B cell (primary cell): ENCODE data around the gene AIMP1. TPM values are rescaled to one million over a fixed set of nuclear protein-coding genes. Genes with fewer than 3 reads are reported as not detected.

Source experiments
- ATAC-seq: fragments of 200-7000 bp; cut with Tn5 transposase; one replicate; pipeline ENCODE4 v1.10.0; 2021; ENCODE audit warnings: low read depth, mild to moderate bottlenecking, moderate number of reproducible peaks, moderate library complexity
- CTCF ChIA-PET: fragments of 350-600 bp; sonication (Branson Sonifier 250); formaldehyde crosslinking; loops from one replicate; lab custom pipeline; 2021; ENCODE audit warnings: antibody characterized with exemption, inconsistent platforms; lab: Charles Lee
- POLR2A ChIA-PET: fragments of 350-600 bp; sonication (Branson Sonifier 250); formaldehyde crosslinking; loops from one replicate; lab custom pipeline; 2021; ENCODE audit warnings: antibody characterized with exemption; lab: Charles Lee
- DNase-seq: peaks from one replicate; pipeline ENCODE4 v3.0.0; 2013
- H2AFZ ChIP-seq: 2 replicates; pipeline ENCODE4 v1.6.1; 2012; ENCODE audit warnings: mild to moderate bottlenecking, low read depth, low read length; ENCODE audit not compliant: insufficient read depth, poor library complexity, severe bottlenecking
- H3K27ac ChIP-seq, 2 donors: 1 replicate in 1 of 2; 2 replicates in 1 of 2; pipeline ENCODE4 v1.5.1; 2012 to 2013; ENCODE audit warnings: low read length in 2 of 2, mild to moderate bottlenecking in 2 of 2, moderate library complexity in 1 of 2
- H3K27me3 ChIP-seq, 4 experiments: fragments of 200-600 bp in 1 of 4; sonication (generic) in 1 of 4; replicated peaks in 1 of 4; 1 replicate in 2 of 4; 2 replicates in 2 of 4; pipeline versions ENCODE4 v1.6.1 to v1.7.0; 2013 to 2016; ENCODE audit warnings: low read length in 3 of 4, mild to moderate bottlenecking in 2 of 4, mixed read lengths in 1 of 4, moderate library complexity in 1 of 4; ENCODE audit not compliant: insufficient read depth in 4 of 4, control insufficient read depth in 3 of 4; ENCODE audit errors: control extremely low read depth in 1 of 4
- H3K36me3 ChIP-seq, 2 experiments: replicated peaks in 1 of 2; 1 replicate in 1 of 2; 2 replicates in 1 of 2; pipeline versions ENCODE4 v1.6.1 to v1.7.1; 2013; ENCODE audit warnings: low read length in 1 of 2; ENCODE audit not compliant: insufficient read depth in 2 of 2, control insufficient read depth in 1 of 2; ENCODE audit errors: control extremely low read depth in 1 of 2, extremely low read depth in 1 of 2
- H3K4me1 ChIP-seq, 2 donors: fragments of 200-600 bp in 1 of 2; sonication (generic) in 1 of 2; 1 replicate in 1 of 2; 2 replicates in 1 of 2; pipeline versions ENCODE4 v1.5.1 to v1.6.1; 2013 to 2017; ENCODE audit warnings: low read length in 2 of 2; ENCODE audit not compliant: control insufficient read depth in 2 of 2, insufficient read depth in 2 of 2
- H3K4me2 ChIP-seq: replicated peaks from 2 replicates; pipeline ENCODE3; 2012; ENCODE audit warnings: mild to moderate bottlenecking, low read depth, low read length; ENCODE audit not compliant: poor library complexity, severe bottlenecking
- H3K4me3 ChIP-seq, 5 experiments: fragments of 200-600 bp in 1 of 5; sonication (generic) in 1 of 5; 1 replicate in 3 of 5; 2 replicates in 2 of 5; pipeline versions ENCODE4 v1.5.1 to v1.7.0; 2011 to 2016; ENCODE audit warnings: low read length in 4 of 5, mild to moderate bottlenecking in 4 of 5, low read depth in 2 of 5, control low read depth in 1 of 5, moderate library complexity in 1 of 5; ENCODE audit not compliant: insufficient read depth in 1 of 5; ENCODE audit errors: control extremely low read depth in 1 of 5, extremely low read depth in 1 of 5
- H3K79me2 ChIP-seq: fragments of 200-600 bp; sonication (generic); one replicate; pipeline ENCODE4 v1.6.0; 2016; ENCODE audit warnings: low read length; ENCODE audit not compliant: control insufficient read depth, insufficient read depth
- H3K9ac ChIP-seq: fragments of 200-600 bp; sonication (generic); 2 replicates; pipeline ENCODE4 v1.6.1; 2017; ENCODE audit warnings: mild to moderate bottlenecking, low read length, moderate library complexity
- H3K9me3 ChIP-seq, 3 donors: one replicate each; pipeline versions ENCODE4 v1.6.1 to v1.7.1; 2013; ENCODE audit warnings: low read length in 2 of 3; ENCODE audit not compliant: control insufficient read depth in 2 of 3, insufficient read depth in 1 of 3; ENCODE audit errors: control extremely low read depth in 1 of 3
- H4K20me1 ChIP-seq: 2 replicates; pipeline ENCODE4 v1.6.0; 2012; ENCODE audit warnings: mild to moderate bottlenecking, low read length; ENCODE audit not compliant: insufficient read depth, control insufficient read depth, poor library complexity, severe bottlenecking
- H3K27ac Mint-ChIP-seq: one replicate; pipeline ENCODE4 v1.8.0; 2021; ENCODE audit warnings: mixed read lengths
- H3K27me3 Mint-ChIP-seq: one replicate; pipeline ENCODE4 v1.8.0; 2021; ENCODE audit warnings: mixed read lengths
- H3K4me1 Mint-ChIP-seq: one replicate; pipeline ENCODE4 v1.8.0; 2021; ENCODE audit warnings: mixed read lengths
- H3K4me3 Mint-ChIP-seq: one replicate; pipeline ENCODE4 v1.8.0; 2021; ENCODE audit warnings: mixed read lengths
- H3K9me3 Mint-ChIP-seq: one replicate; pipeline ENCODE4 v1.8.0; 2022; ENCODE audit warnings: mixed read lengths; ENCODE audit not compliant: insufficient read depth
- EZH2 ChIP-seq: IDR thresholded peaks from 2 replicates; pipeline ENCODE4 v1.6.1; 2012; ENCODE audit warnings: borderline replicate concordance, low read depth, mild to moderate bottlenecking, moderate library complexity, low read length; ENCODE audit not compliant: insufficient read depth, poor library complexity, severe bottlenecking
- WGBS: methylation state at CpG from one replicate; pipeline ENCODE4 v1.1.5; 2013; ENCODE audit warnings: missing lambda C conversion rate; ENCODE audit not compliant: insufficient coverage; 5-methylcytosine and 5-hydroxymethylcytosine counted together
- intact Hi-C: fragments of 100-400 bp; cut with micrococcal nuclease; formaldehyde crosslinking; loops from one replicate; pipeline ENCODE4 v1.10.0; 2022
- polyA plus RNA-seq: library from polyadenylated mRNA; depleted of rRNA; stranded (reverse); fragments of >200 nt; gene quantifications from 2 replicates; pipeline ENCODE4 v1.2.3, GENCODE V29; 2012
- total RNA-seq, 2 donors: library from RNA; stranded (reverse); fragments of 120-200 nt in 1 of 2; gene quantifications; 1 replicate in 1 of 2; 2 replicates in 1 of 2; pipeline versions ENCODE4 v1.2.3 to v1.2.4, GENCODE V29; 2013 to 2022
- TF ChIP-seq, protein P1 (sequence below): fragments of 200-600 bp; IDR thresholded peaks from one replicate; pipeline ENCODE4 v1.8.0; 2022; ENCODE audit warnings: antibody characterized with exemption, mild to moderate bottlenecking

Gene AIMP1
- total and polyA plus RNA-seq, 2 donors (not counting 1 experiment from before 2014, with no cell fraction given): 12.0 to 49.7 TPM

DNA sequence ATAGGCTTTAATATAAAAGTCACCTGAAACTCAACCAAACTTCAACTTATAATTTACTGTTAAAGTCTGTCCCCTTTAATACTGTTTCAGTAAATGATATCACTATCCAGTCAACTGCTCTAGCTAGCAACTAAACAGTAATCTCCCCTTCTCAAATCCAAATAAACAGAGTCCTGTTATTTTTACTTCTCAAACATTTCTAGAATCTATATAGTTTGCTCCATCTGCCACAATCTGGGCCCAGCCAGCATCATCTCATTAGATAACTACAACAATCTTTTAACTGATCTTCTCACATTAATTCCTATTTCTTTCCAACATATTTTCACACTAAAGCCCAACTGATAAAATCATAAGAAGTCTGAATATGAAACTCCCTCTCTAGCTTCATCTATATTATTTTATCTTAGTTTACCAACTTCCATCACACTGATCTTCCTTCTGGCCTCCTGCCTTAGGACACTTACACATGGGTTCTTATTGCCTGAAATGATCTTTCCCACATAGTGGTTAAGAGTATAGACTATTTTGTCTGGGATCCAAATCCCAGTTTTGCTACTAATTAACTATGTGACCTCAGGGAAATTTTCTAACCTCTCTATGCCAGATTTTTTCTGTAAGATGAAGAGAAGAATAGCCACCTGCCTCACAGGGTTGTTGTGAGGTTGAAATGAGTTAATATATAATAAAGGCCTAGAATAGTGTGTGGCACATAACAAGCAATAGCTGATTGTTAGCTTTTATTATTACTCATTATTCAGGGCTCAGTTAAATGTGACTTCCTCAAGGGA lies 18.9 kb upstream of the AIMP1 start:
- Mint-ChIP-seq H3K4me1 (peaks cover 6% of the 10 kb centered on the region), H3K9me3 (no peaks in the 10 kb centered on the region), H3K27me3 (no peaks in the 10 kb centered on the region), H3K27ac (no peak overlapping the region), H3K4me3 (no peak overlapping the region)
- no peak for TF ChIP-seq EZH2
- TF ChIP-seq, protein P1, sequence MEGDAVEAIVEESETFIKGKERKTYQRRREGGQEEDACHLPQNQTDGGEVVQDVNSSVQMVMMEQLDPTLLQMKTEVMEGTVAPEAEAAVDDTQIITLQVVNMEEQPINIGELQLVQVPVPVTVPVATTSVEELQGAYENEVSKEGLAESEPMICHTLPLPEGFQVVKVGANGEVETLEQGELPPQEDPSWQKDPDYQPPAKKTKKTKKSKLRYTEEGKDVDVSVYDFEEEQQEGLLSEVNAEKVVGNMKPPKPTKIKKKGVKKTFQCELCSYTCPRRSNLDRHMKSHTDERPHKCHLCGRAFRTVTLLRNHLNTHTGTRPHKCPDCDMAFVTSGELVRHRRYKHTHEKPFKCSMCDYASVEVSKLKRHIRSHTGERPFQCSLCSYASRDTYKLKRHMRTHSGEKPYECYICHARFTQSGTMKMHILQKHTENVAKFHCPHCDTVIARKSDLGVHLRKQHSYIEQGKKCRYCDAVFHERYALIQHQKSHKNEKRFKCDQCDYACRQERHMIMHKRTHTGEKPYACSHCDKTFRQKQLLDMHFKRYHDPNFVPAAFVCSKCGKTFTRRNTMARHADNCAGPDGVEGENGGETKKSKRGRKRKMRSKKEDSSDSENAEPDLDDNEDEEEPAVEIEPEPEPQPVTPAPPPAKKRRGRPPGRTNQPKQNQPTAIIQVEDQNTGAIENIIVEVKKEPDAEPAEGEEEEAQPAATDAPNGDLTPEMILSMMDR: no peak
- intact Hi-C loops: no loop called here
- Histone ChIP-seq H3K27me3 (no peaks in the 10 kb centered on the region), H3K9me3 (no peaks in the 10 kb centered on the region), H3K9ac (no peak overlapping the region), H3K4me3 (no peak overlapping the region), H4K20me1 (no peaks in the 10 kb centered on the region), H3K4me1 (no peaks in the 10 kb centered on the region), H3K27ac (no peak overlapping the region), H3K79me2 (peaks cover 24% of the 10 kb centered on the region), H2AFZ (no peak overlapping the region), H3K4me2 (no peak overlapping the region), H3K36me3 (peaks cover 0 to 24% of the 10 kb centered on the region in 2 experiments)
- DNase-seq (no peak), ATAC-seq (no peak)
- POLR2A ChIA-PET: no interaction called here
- CTCF ChIA-PET: interaction anchor here (1.0 kb wide), 1 partner anchor 16 kb away, joined by 3 read pairs; no protein-coding TSS in a partner anchor

DNA sequence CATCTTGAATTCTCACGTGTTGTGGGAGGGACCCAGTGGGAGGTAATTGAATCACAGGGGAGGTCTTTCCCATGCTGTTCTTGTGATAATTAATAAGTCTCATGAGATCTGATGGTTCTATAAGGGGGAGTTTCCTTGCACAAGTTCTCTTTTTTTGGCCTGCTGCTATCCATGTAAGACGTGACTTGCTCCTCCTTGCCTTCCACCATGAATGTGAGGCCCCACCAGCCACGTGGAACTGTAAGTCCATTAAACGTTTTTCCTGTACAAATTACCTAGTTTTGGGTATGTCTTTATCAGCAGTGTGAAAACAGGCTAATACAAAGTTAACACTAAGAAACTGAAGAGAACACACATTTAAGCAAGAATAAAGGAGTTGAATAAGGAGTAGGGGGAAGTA lies 16.4 kb upstream of the AIMP1 start:
- Mint-ChIP-seq H3K4me3 (no peak overlapping the region), H3K9me3 (no peaks in the 10 kb centered on the region), H3K4me1 (peaks cover 9% of the 10 kb centered on the region), H3K27me3 (no peaks in the 10 kb centered on the region), H3K27ac (no peak overlapping the region)
- no peak overlapping the region for H3K4me2 ChIP-seq
- ChIA-PET POLR2A (no interaction called here), CTCF (no interaction called here)
- peaks cover 35% of the 10 kb centered on the region for H3K79me2 ChIP-seq
- H3K27me3 ChIP-seq: no peaks in the 10 kb centered on the region
- TF ChIP-seq EZH2: no peak
- TF ChIP-seq, protein P1: no peak
- no CpG with 5 or more reads among the region's 4 CpGs for WGBS
- no peak overlapping the region for H3K4me3 ChIP-seq
- no peak overlapping the region for H2AFZ ChIP-seq
- peaks cover 14% of the 10 kb centered on the region for H4K20me1 ChIP-seq
- DNase-seq: no peak
- no peak overlapping the region for H3K27ac ChIP-seq
- no peaks in the 10 kb centered on the region for H3K9me3 ChIP-seq
- ATAC-seq: no peak
- H3K9ac ChIP-seq: no peak overlapping the region
- H3K36me3 ChIP-seq: peaks cover 0 to 13% of the 10 kb centered on the region in 2 experiments
- intact Hi-C loops: no loop called here
- H3K4me1 ChIP-seq: no peaks in the 10 kb centered on the region
